ENCODE results near the gene METTL13.

The METTL13 gene

DNA sequence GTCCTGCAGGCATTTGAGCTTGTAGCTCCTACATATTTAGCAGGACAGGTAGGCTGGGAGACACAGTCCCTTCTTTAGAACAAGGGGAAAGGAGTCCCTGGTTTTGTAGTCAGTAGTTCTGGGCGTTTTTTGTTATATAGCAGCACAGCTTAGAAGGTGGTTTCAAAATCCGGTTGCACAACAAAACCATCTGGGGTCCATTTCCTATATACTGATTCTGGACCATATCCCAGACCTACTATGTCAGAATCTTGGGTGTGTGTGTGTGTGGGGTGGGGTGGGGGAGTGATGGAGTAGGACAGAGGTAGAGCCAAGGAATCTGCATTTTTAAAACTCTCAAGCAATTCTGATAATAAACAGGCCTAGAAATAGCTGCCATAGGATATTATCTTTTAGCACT lies 21.6 kb downstream of the METTL13 start:
- DNase-seq (ENCODE audit: low read depth in 3 of 3), result no peak

DNA sequence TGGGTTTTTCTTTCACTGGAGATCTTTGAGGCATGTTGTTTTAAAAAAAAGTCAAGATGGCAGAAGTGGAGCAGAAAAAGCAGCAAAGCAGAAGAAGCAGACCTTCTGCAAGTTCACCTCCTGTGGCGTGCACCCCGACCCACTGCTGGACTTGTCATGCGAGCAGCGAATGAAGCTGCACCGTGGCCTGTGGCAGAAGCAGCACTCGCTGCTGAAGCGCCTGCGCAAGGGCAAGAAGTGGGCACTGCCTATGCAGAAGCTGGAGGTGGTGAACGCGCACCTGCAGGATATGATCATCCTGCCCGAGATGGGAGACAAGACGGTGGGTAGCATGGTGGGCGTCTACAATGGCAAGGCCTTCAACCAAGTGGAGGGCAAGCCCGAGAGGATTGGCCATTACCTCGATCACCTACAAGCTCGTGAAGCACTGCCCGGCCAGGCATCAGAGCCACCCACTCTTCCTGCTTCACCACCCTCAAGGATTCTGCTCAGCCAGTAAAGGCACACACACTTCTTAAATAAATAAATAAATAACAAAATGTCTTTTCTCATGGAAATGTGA lies 22.1 kb downstream of the METTL13 start:
- DNase-seq (ENCODE audit: low read depth in 3 of 3), result no peak

- no peak for DNase-seq (ENCODE audit: low read depth in 3 of 3)
Measured at GRCh38 chr1:171805395-171806115, 24.1 kb downstream of the METTL13 start.

- no peak for DNase-seq (ENCODE audit: low read depth in 3 of 3)
Measured at GRCh38 chr1:171807556-171807955, 26.1 kb downstream of the METTL13 start.

DNA sequence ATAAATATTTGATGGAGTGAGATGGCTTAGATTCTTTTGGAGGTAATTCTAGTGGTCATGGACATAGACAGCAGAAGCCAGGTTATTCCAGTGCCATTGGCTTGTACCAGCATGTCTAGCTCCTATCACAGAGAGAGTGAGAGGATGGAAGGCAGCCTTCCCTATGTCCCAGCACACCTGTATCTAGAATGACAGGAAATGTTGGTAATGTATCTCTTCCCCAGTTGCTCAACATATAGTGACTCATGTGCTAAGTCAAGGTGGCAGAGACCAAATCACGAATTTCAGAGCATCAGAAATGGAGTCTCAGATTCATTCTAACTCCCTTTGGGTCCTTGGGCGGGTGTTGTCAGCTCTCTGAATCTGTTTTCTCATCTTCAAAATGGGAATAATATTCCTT lies 28.4 kb downstream of the METTL13 start:
- no peak for DNase-seq (ENCODE audit: low read depth in 3 of 3)

DNA sequence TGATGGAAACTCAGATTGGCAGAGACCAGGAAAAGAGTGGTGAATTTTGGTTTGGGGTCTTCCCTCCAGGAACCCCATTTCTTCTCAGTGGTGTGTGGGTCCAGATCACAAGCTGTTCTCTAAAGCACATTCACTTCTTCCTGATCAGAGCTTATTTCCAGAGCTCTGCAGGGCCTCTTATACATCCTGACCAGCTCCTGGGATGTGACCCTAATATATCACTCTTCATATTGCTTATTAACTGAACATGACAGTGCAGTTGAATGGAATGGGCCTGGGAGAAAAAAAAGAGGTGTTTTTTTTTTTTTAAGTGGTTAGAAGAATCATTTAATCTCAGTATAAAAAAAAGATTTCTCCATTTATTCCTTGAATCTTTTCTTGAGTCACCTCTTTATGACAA lies 30.2 kb downstream of the METTL13 start:
- DNase-seq (ENCODE audit: low read depth in 3 of 3), result no peak

- no peak for DNase-seq (ENCODE audit: low read depth in 3 of 3)
Measured at GRCh38 chr1:171814692-171815091, 33.2 kb downstream of the METTL13 start.

- DNase-seq (ENCODE audit: low read depth in 3 of 3), result no peak
Measured at GRCh38 chr1:171816300-171816901, 34.9 kb downstream of the METTL13 start.

- DNase-seq (ENCODE audit: low read depth in 3 of 3), result peak in 2 of 3 experiments; percentile 20
Measured at GRCh38 chr1:171817511-171818265, 36.2 kb downstream of the METTL13 start.

DNA sequence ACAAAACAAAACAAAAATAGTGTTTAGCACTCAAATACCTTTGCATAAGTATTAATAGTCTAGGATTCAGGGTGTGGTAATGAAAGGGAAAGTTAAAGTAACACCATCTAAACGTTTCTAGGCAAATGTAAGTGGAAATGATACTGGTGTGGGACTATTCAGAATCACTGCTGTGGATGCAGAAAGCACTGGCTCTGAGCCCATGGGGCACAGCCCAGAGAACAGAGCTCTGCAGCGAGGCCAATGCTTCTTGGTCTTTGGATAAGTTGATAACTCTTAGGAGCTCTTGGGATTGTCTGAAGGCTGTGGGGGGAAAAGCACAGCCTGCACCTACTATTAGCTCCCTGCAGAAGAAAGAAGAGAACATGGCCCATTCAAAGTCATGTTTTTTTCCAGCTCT lies 38.5 kb downstream of the METTL13 start:
- DNase-seq (ENCODE audit: low read depth in 3 of 3), result no peak

DNA sequence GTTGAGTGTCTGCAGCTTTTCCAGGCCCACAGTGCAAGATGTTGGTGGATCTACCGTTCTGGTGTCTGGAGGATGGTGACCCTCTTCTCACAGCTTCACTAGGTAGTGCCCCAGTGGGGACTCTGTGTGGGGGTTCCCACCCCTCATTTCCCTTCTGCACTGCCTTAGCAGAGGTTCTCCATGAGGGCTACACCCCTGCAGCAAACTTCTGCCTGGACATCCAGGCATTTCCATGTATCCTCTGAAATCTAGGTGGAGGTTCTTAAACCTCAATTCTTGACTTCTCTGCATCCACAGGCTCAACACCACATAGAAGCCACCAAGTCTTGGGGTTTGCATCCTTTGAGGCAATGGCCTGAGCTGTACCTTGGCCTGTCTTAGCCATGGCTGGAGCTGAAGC lies 45.5 kb downstream of the METTL13 start:
- DNase-seq (ENCODE audit: low read depth in 3 of 3), result no peak

DNA sequence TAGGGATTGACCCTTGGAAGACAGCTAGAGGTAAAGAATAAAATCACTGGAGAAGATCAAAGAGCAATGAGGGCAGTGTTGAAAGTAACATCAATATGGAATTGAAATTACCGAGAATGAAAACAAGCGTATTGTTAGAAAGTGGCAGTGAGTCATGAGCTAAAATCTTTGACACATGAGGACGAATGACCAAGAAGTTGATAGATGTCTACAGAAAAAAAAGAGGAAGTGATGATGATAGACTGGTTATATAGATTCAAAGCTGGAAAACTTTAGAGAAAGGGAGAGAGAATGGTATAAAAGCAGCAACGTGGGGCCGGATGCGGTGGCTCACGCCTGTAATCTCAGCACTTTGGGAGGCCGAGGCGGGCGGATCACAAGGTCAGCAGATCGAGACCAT lies 47.3 kb downstream of the METTL13 start:
- no peak for DNase-seq (ENCODE audit: low read depth in 3 of 3)

DNA sequence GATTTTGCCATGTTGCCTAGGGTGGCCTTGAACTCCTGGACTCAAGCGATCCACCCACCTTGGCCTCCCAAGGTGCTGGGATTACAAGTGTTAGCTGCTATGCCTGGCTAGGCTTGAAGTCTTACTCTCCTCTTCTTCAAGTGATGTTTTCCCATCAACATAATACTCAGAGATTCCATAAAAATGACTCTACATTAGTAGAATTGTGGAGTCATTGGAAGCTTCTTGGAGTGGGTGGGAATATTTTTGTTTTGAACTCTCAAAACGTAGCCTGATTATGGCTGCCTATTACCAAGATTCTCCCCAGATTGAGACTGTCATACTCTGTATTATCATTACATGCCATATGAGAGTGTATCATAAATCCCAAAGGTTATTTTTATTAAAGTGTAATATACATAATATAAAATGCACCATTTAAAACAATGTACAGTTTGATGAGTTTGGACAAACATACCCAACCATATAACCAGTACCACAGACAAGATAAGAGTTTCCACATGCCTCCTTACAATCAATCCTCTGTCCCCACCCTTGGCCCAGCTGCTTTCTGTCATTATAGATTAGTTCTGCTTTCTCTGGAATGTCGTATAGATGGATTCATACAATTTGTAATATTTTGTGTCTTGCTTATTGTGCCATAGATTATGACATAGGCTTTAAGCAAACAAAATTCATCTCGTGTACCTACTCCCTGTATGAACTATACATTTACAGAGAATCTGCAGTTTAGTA lies 51.8 kb downstream of the METTL13 start:
- DNase-seq (ENCODE audit: low read depth in 3 of 3), result no peak

- no peak for DNase-seq (ENCODE audit: low read depth in 3 of 3)
Measured at GRCh38 chr1:171834821-171835220, 53.4 kb downstream of the METTL13 start.

- DNase-seq (ENCODE audit: low read depth in 3 of 3), result no peak
Measured at GRCh38 chr1:171835891-171836290, 54.4 kb downstream of the METTL13 start.

DNA sequence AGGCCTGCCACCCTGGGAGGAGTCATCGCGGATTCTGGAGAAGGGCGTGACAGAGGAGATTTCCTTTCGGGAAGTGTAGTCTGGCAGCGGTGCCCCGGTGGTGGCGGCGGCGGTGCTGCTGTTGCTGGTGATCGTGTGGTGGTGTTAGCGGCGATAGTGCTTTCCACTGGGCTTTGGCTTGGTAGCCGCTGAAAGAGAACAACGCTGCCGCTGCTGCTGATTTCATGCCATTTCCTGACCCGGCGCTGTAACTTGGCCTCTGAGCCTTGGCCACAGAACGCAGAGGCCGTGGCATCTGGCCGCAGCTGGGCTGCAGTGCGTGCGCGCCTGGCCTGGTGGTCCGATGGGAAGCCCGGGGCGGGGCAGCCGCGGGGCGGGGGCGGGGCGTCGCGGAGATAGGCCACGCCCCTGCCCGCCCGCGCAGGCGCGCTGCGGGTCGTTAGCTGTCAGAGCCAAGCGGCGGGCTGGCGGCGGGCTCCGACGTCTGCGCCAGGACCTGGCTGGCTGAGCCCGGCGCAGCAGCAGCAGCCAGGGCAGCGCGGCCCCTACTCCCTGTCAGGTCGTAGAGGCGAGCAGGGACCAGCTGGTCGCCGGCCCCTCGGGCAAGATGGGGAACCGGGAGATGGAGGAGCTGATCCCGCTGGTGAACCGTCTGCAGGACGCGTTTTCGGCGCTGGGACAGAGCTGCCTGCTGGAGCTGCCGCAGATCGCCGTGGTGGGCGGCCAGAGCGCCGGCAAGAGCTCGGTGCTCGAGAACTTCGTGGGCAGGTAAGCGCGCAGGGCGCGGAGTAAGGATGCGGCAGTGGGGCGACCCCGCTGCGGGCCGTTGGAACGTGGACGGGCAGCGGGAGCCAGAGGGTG lies 59.8 kb downstream of the METTL13 start, which contains the start of gene DNM3:
Gene DNM3, plus strand, starts transcription at position 449 of the 861 bp plus-strand sequence. Its CDS starts 159 bp downstream, at position 608.
- DNase-seq (ENCODE audit: low read depth in 3 of 3), result peak; percentile 47 to 68 (median 66)

GRCh38 chr1:171841931-171842761 lies 60.7 kb downstream of the METTL13 start:
- DNase-seq (ENCODE audit: low read depth in 3 of 3), result peak in 1 of 3 experiments; percentile 6

DNA sequence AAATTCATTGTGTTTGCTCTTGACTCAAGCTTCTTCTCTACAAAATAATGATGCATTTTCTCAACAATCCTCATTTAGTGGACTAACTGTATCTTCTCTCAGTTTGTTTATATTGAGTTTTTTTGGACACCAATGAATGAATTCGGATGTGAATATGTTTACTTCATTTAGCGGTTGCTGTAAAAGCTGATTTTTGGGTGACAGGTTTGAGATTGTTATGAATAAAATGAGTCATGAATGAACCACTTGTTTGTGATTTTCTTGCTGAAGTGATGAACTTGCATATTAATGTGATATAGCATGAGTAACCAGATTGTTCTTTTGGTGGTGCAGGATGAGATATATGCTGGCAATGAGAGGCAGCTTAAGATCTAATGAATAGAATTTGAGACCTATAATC lies 62.9 kb downstream of the METTL13 start:
- DNase-seq (ENCODE audit: low read depth in 3 of 3), result no peak

- no peak for DNase-seq (ENCODE audit: low read depth in 3 of 3)
Measured at GRCh38 chr1:171845998-171846397, 64.5 kb downstream of the METTL13 start.

Data from stimulated activated CD4-positive, alpha-beta T cell treated with anti-CD3 and anti-CD28 coated beads, TNF-alpha, amount 100 ng/mL, for 24 hours (primary cell).